HG03442 (cell line): Measurements from ENCODE around the gene NLK.

Experiments
- ATAC-seq: cut with Tn5 transposase; IDR thresholded peaks from one replicate; pipeline ENCODE4 v1.9.1; 2021; ENCODE audit warnings: mild to moderate bottlenecking, moderate library complexity; ENCODE audit not compliant: unreplicated experiment

Gene NLK

GRCh38 chr17:28110184-28110583 is 67.7 kb downstream of the NLK start:
- no peak for ATAC-seq

DNA sequence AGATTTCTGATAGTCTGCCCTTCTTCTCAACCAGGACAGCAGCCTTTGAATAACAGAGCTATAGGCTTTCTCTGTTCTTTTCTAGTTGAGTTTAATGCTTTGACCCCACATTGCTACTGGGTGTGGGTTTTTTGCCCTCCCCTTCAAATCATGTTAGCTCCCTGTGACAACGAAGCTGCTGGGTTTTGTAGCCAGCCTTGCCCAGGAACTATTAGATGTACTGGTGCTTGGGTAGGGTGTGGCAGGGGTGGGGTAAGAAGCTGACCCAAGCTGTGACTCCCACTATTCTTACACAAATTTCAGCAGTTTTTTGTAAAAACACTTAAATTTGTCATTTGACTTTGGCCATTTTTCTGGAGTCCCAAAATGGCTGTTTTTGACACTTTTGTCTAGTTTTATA is 69.7 kb downstream of the NLK start:
- ATAC-seq = no peak

DNA sequence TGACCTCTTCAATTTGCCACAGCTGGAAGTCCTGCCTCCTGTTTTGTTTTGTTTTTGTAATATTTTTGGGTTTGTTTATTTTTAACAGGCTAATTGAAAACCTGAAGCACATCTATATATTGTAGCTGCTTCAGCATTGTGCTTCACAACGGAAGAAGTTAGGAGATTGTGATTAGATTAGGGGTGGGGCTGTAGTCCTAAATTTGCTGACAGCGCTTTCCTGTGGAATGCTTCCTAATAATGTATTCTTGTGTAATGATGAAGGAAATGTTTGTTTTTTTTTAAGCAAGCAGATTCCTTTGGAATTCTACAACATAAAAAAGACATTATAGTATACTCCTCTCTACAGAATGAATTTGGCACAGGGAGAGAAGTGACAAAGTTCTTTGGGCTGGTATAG is 70.1 kb downstream of the NLK start:
- ATAC-seq = no peak

GRCh38 chr17:28113269-28113668 is 70.8 kb downstream of the NLK start:
- ATAC-seq = no peak

DNA sequence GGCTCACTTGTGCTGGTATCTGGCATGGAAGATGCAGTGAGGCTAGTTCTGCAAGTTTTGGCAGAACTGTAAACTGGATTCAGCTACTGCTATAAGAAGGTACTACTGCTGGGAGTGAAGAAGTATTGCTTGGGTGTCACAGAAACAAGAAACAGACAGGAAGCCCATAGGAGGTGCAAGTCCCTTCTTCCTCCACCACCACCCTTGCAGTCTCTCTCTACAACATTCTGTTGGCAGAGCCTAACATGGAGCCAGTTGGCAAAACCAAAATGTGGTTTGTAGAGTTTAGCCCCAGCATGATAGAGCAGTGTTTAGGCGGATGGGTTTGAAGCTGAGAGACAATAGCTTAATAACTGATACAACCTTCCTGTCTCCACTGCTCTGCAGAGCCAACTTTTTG is 72.6 kb downstream of the NLK start:
- no peak for ATAC-seq

DNA sequence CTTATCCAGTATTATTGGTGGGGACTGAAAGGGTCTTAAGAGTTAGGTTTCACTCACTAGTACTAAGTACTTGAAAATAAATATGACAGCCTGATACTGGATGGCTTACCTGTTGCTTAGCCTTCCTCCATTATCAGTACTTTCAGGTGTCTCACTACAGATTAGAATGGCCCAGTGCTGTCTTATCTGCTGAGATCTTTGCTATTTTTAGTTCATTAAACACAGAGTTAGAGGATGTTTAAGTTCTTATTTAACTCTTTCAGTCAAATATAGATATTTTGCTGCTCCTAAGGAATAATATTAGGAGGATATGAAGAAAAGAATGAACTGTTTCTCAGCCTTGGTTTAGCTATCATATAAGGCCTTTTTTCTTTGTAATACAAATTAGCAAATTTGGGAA is 74.8 kb downstream of the NLK start:
- no peak for ATAC-seq

DNA sequence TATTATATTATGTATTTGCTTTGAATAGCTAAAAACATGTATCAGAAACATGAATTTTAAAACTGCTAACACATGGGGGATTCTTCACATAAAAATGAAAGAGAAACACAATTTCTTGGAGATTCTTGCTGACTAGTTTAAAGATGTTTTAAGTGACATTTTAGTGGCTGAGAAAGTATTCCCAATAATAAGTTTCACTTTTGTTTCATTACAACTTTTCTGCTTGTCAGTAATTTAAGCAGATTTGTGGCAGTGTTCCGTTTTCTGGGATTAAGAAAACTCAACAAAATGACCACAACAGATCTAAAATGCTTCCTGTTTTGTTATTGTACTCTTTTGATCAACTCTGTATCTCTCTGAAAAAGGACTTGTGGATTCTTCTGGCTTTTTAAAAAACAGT is 75.9 kb downstream of the NLK start:
- ATAC-seq = no peak

DNA sequence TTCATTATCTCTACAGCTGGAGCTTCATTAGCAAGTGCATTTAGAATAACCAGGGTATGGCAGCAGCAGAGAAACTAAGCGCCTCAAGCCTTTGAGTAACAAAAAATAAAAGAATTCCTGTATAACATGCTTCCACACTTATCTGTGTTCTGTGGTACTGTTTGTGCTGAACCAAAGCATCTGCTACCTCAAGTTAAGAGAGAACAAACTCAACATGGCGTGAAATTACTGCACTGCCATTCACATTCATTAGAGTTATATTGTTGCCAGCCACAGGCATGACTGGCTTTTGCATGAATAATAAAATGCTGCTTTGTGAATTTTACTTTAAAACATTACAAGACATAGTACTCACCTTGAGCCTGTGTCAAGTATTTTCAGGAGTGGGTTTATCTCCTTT is 76.6 kb downstream of the NLK start:
- ATAC-seq = no peak

- ATAC-seq = no peak
Measured at GRCh38 chr17:28119560-28119959, 77.1 kb downstream of the NLK start.

DNA sequence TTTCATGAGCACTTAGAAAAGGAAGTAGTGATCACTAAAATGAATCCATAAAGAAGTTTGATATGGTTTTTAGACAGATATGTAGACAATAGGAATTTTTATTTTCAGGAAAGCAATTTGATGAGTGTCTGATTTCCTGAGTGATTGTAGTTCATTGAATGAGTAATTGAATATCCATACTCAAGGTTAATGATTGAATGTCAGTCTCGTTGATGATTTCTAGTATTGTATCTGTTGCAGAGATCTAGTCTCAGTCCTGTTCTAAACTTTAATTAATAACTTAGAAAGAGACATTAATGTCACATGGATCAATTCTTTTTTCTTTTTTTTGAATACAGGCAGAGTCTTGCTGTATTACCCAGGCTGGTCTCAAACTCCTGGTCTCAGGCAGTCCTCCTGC is 78.3 kb downstream of the NLK start:
- no peak for ATAC-seq

DNA sequence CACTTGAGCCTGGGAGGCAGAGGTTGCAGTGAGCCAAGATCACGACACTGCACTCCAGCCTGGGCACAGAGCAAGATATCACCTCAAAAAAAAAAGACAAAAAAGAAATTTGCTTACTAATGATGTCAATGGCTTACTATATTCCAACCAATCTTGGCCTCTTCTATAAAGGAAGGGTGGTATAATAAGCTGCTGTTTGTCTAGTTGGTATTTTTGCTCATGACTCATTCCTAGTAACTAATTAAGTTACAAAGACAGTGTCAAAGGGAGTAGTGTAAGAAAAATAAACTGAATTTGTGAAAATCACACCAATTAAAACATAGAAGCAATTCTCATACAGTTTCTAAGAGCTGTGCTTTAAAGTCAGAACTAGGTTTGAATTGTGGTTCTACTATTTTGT is 82.5 kb downstream of the NLK start:
- no peak for ATAC-seq

DNA sequence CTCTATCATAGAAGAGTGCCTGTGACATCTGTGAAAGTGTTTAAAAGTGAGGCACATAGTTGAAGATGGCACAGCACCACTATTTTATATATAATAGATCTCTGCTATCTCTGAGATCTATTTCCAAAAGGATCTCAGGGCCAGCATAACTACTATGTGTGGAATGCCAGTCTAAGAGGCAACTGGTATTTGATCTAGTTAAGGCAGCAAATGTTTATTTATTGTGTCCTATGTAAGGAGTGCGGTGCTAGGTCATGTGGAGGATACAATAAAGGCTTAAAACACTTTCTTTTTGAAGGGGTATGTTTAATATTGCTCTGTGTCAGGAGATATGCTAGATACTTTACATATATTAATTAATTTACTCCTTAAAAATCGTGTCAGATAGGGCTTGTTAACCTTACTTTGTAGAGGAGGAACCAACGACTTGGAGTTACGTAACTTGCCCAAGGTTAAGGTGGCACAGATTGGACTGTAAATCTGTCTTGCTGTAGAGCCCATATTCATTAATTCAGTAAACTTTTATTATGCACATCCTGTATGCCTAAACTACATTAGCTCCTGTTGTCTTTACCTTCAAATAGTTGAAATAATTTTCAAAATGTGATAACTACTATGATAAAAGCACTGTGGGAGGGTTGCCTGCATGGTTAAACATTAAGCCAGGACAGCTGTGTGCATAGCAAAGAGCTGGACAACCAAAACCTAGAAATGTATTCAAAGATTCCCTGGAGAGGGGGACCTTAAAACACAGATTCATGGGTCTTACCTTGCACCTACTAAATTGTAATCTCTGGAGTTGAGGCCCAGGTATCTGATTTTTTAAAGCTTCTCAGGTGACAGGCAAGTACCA is 83.3 kb downstream of the NLK start:
- no peak for ATAC-seq

- no peak for ATAC-seq
Measured at GRCh38 chr17:28127196-28127595, 84.7 kb downstream of the NLK start.

- no peak for ATAC-seq
Measured at GRCh38 chr17:28128779-28129178, 86.3 kb downstream of the NLK start.

GRCh38 chr17:28130472-28130871 is 88.0 kb downstream of the NLK start:
- no peak for ATAC-seq

DNA sequence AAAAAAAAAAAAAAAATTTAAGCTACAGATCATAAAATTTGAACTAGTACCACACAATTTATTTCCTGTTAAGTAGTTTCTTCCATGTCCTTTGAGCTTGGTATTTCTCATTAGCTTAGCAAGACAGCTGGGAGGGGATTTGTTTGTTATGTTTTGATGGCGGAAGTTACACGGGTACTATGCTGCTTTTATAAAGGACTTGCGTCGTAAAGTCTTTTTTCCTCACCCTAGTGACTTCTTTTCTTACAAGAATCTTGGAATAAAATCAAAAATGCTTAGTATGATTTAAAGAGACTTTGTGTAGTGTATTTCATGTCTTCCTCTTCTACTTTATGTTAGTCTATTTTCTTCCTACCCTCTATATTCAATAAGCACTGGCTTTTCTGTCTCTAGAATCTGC is 89.1 kb downstream of the NLK start:
- ATAC-seq = no peak

DNA sequence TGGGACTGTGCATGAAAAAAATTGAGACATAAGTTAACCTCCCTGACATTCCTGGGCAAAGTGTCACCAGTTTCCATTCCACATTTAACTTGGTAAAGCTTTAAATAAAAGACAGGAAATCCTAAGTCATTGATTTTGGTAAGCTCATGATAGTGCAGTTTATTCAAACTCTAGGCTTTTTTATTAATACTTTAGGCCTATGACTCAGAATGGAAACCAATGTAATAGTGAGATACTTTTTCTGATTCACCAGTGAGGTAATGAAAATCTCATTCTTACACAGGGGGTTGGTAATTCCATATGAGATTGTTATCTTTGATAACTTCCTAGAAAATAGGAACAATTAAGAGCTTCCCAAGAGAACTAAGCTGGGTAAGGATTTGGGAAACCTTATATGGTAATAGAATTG is 91.1 kb downstream of the NLK start:
- no peak for ATAC-seq

- ATAC-seq = no peak
Measured at GRCh38 chr17:28136923-28137322, 94.4 kb downstream of the NLK start.

- ATAC-seq = no peak
Measured at GRCh38 chr17:28139822-28140221, 97.3 kb downstream of the NLK start.

DNA sequence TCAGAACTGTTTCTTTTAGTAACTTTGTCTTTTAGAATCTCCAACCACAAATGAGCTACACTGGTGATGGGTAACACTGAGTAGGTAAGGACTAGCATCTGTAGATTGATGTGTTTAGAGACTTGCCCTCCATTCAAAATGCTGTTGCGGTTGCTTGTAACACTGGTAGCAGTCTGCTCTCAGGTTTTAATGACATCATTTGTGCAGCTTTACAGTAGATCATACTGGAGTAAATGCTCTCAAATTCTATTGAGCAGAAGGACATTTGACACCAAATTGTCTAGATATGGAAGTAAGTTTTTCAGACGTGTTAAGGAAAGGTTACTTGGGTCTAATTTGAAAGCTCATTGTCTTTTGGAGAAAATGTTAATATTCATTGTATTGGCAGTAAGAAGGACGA is 98.8 kb downstream of the NLK start:
- ATAC-seq = no peak

DNA sequence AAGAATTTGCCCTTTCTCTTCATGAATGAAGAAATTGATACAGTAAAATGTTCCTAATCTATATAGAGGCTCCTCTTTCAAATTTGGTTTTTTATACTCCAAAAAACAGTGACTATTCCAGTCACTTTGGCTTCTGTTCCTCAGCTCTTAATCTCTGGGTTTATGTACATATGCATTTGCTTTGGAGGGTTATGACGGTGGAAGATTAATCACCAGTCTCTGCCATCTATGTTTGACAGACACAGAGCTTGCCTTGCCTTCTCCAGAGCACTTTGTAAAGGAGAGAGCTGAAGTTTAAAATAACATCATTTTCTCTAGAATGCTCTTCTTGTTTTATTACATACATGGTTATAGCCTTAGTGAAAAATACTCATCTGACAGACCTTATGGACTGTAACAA is 99.3 kb downstream of the NLK start:
- no peak for ATAC-seq

DNA sequence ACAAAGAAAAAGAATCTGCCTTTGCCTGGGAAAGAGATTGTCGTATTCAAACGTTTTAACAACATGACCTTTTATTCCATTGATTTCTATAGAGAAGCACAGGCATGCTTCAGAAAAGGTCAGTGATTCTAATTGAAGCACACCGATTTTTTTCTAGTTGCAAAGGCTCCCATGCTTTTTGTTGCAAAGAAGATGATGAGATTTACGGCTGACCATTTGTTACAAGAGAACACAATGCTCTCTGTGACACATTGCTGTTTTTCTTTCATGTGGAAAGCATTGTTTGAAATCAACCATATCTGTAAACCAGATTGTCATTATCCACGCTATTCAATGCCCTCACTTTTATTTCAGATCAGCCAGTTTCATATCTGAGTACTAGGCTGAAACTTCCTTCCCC is 99.8 kb downstream of the NLK start:
- ATAC-seq = no peak

DNA sequence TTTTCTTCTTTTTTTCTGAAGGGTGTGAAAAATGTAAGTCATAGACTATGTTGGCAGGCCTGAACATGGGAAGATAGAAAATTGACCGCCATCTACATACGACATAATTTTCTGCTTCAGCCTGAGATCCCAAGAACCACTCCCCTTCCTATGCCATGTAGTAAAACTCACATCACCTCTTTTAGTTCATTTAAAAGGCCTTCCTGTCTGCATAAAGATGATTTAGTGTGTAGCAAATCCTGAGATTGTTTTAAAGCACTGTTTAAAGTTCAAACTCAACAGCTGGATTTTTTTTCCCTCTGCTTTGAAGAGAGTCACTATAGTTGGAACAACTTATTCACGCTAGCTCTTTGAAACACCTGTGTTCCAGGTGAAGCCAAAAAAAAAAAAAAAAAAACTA is 101.5 kb downstream of the NLK start:
- no peak for ATAC-seq
